HCT116 (cell line): ENCODE data around the gene RPS10. TPM values are rescaled to one million over a fixed set of nuclear protein-coding genes. Genes with fewer than 3 reads are reported as not detected.
"Not testable (repeated sequence)": the region's sequence is repeated elsewhere in the genome, so short reads cannot be mapped to it uniquely, and the experiment has no call there.

Experiments used
- ATAC-seq: fragments of 200-7000 bp; cut with Tn5 transposase; 2 replicates; pipeline ENCODE4 v1.9.1; 2020; ENCODE audit warnings: mild to moderate bottlenecking, moderate library complexity
- BruUV-seq: library from RNA; stranded (reverse); fragments of 400-500 nt; replicated peaks from 2 replicates; lab custom pipeline; 2021; lab: Mats Ljungman, UMichigan
- CTCF ChIA-PET: fragments of 300-600 bp; sonication (Branson Sonifier 250); formaldehyde crosslinking; loops from one replicate; lab custom pipeline; 2021; ENCODE audit warnings: antibody characterized with exemption; lab: Charles Lee
- POLR2A ChIA-PET: fragments of 300-600, 350-600 bp; sonication (Branson Sonifier 250); formaldehyde crosslinking; loops from one replicate; lab custom pipeline; 2021; ENCODE audit warnings: antibody characterized with exemption; lab: Charles Lee
- RAD21 ChIA-PET, 2 experiments: fragments of 300-600 bp; sonication (Branson Sonifier 250); formaldehyde crosslinking; loops; one replicate each; lab custom pipeline; 2023; ENCODE audit warnings: low total read pairs in 2 of 2; ENCODE audit not compliant: uncharacterized antibody in 2 of 2, unreplicated experiment in 2 of 2, low non-redundant PET in 1 of 2; lab: Charles Lee
- DNase-seq: peaks from one replicate; pipeline ENCODE4 v3.0.0-alpha.2; 2010; ENCODE audit warnings: low read depth, low spot score
- H2AFZ ChIP-seq: fragments of 200-600 bp; shearing (Covaris generic), sonication (generic); 2 replicates; pipeline ENCODE4 v1.6.1; 2017; ENCODE audit warnings: low read depth, mixed run types, mixed read lengths, antibody characterized with exemption, low read length; ENCODE audit not compliant: poor library complexity, severe bottlenecking
- H3K27ac ChIP-seq: 2 replicates; pipeline ENCODE4 v1.5.1; 2012; ENCODE audit warnings: low read depth, low read length
- H3K27me3 ChIP-seq: fragments of 200-600 bp; sonication (generic); 2 replicates; pipeline ENCODE4 v1.6.1; 2016; ENCODE audit warnings: mixed run types, low read length, mixed read lengths; ENCODE audit not compliant: insufficient read depth
- H3K36me3 ChIP-seq, 2 experiments: fragments of 200-500 bp in 1 of 2; fragments of 200-600 bp in 1 of 2; sonication (Bioruptor generic) in 1 of 2; sonication (generic) in 1 of 2; 2 replicates each; pipeline versions ENCODE4 v1.5.1 to v1.6.1; 2014 to 2016; ENCODE audit warnings: low read length in 2 of 2, inconsistent platforms in 1 of 2, mixed read lengths in 1 of 2, mixed run types in 1 of 2; ENCODE audit not compliant: insufficient read depth in 2 of 2, control insufficient read depth in 1 of 2
- H3K4me1 ChIP-seq, 2 experiments: fragments of 200-600 bp in 1 of 2; sonication (generic) in 1 of 2; 2 replicates each; pipeline versions ENCODE4 v1.5.1 to v1.6.1; 2012 to 2017; ENCODE audit warnings: low read length in 2 of 2, inconsistent platforms in 1 of 2, mild to moderate bottlenecking in 1 of 2, mixed read lengths in 1 of 2, mixed run types in 1 of 2, moderate library complexity in 1 of 2; ENCODE audit not compliant: insufficient read depth in 2 of 2, control insufficient read depth in 1 of 2
- H3K4me2 ChIP-seq: fragments of 200-600 bp; sonication (generic); 2 replicates; pipeline ENCODE4 v1.6.1; 2017; ENCODE audit warnings: mixed run types, low read length, mixed read lengths
- H3K4me3 ChIP-seq, 2 experiments: fragments of 200-600 bp in 1 of 2; sonication (generic) in 1 of 2; replicated peaks in 1 of 2; 2 replicates each; pipeline ENCODE4 v1.5.1; 2011 to 2016; ENCODE audit warnings: low read length in 2 of 2, control low read depth in 1 of 2, low read depth in 1 of 2, mild to moderate bottlenecking in 1 of 2, mixed read lengths in 1 of 2, mixed run types in 1 of 2
- H3K79me2 ChIP-seq: fragments of 200-600 bp; sonication (generic); 2 replicates; pipeline ENCODE4 v1.6.1; 2017; ENCODE audit warnings: mild to moderate bottlenecking, mixed run types, low read length, moderate library complexity, mixed read lengths; ENCODE audit not compliant: insufficient read depth
- H3K9ac ChIP-seq: fragments of 200-600 bp; sonication (generic); 2 replicates; pipeline ENCODE4 v1.6.1; 2016; ENCODE audit warnings: low read length, mixed read lengths
- H3K9me2 ChIP-seq: fragments of 200-600 bp; sonication (generic), shearing (Covaris generic); 2 replicates; pipeline ENCODE4 v1.6.1; 2017; ENCODE audit warnings: mixed run types, mild to moderate bottlenecking, moderate library complexity; ENCODE audit not compliant: insufficient read depth
- H3K9me3 ChIP-seq, 2 experiments: fragments of 200-500 bp in 1 of 2; fragments of 200-600 bp in 1 of 2; sonication (Bioruptor generic) in 1 of 2; sonication (generic) in 1 of 2; 2 replicates each; pipeline ENCODE4 v1.6.1; 2014 to 2017; ENCODE audit warnings: low read length in 2 of 2, mixed read lengths in 2 of 2, inconsistent platforms in 1 of 2, low read depth in 1 of 2, mild to moderate bottlenecking in 1 of 2, mixed run types in 1 of 2, moderate library complexity in 1 of 2; ENCODE audit not compliant: control insufficient read depth in 1 of 2, insufficient read depth in 1 of 2
- H4K20me1 ChIP-seq: fragments of 200-600 bp; sonication (generic), shearing (Covaris generic); 2 replicates; pipeline ENCODE4 v1.6.1; 2017; ENCODE audit warnings: mixed run types, mild to moderate bottlenecking, moderate library complexity; ENCODE audit not compliant: insufficient read depth
- CBX3 ChIP-seq: IDR thresholded peaks from 2 replicates; pipeline ENCODE4 v1.6.1; 2012; ENCODE audit warnings: low read depth
- CEBPB ChIP-seq: IDR thresholded peaks from 2 replicates; pipeline ENCODE4 v1.6.1; 2012; ENCODE audit warnings: low read depth
- CTCF ChIP-seq, 3 experiments: fragments of 200-600 bp in 1 of 3; sonication (generic) in 1 of 3; IDR thresholded peaks in 2 of 3; conservative IDR thresholded peaks in 1 of 3; 2 replicates each; pipeline ENCODE4 v1.5.1; 2012 to 2017; ENCODE audit warnings: low read depth in 2 of 3, low read length in 2 of 3, antibody characterized with exemption in 1 of 3, borderline replicate concordance in 1 of 3, control low read depth in 1 of 3, mild to moderate bottlenecking in 1 of 3, mixed read lengths in 1 of 3, mixed run types in 1 of 3, moderate library complexity in 1 of 3; ENCODE audit not compliant: insufficient read depth in 1 of 3
- EGR1 ChIP-seq: IDR thresholded peaks from 2 replicates; pipeline ENCODE4 v1.6.1; 2012; ENCODE audit warnings: low read depth
- ELF1 ChIP-seq: IDR thresholded peaks from 2 replicates; pipeline ENCODE4 v1.6.1; 2012; ENCODE audit warnings: low read depth, borderline replicate concordance
- EZH2phosphoT487 ChIP-seq: fragments of 200-600 bp; IDR thresholded peaks from 2 replicates; pipeline ENCODE4 v1.6.1; 2018; ENCODE audit warnings: antibody characterized with exemption, borderline replicate concordance
- FOSL1 ChIP-seq: IDR thresholded peaks from 2 replicates; pipeline ENCODE4 v1.6.1; 2012; ENCODE audit warnings: low read depth
- JUND ChIP-seq: IDR thresholded peaks from 2 replicates; pipeline ENCODE4 v1.6.1; 2012
- POLR2A ChIP-seq: IDR thresholded peaks from 2 replicates; pipeline ENCODE4 v1.7.0; 2011; ENCODE audit warnings: borderline replicate concordance; ENCODE audit not compliant: insufficient read depth, insufficient read length; ENCODE audit errors: extremely low read depth
- POLR2AphosphoS5 ChIP-seq: IDR thresholded peaks from 2 replicates; pipeline ENCODE4 v1.6.1; 2011; ENCODE audit warnings: mild to moderate bottlenecking, low read depth, low read length, moderate library complexity
- RAD21 ChIP-seq: IDR thresholded peaks from 2 replicates; pipeline ENCODE4 v1.6.1; 2012; ENCODE audit warnings: low read depth, mild to moderate bottlenecking
- SIN3A ChIP-seq: IDR thresholded peaks from 2 replicates; pipeline ENCODE4 v1.6.1; 2012; ENCODE audit warnings: low read depth
- SP1 ChIP-seq: IDR thresholded peaks from 2 replicates; pipeline ENCODE4 v1.6.1; 2012; ENCODE audit warnings: low read depth
- SRF ChIP-seq: IDR thresholded peaks from 2 replicates; pipeline ENCODE4 v1.6.1; 2012; ENCODE audit warnings: low read depth
- TCF7L2 ChIP-seq: IDR thresholded peaks from 2 replicates; pipeline ENCODE4 v1.7.0; 2011; ENCODE audit warnings: borderline replicate concordance, inconsistent platforms; ENCODE audit not compliant: insufficient read depth, insufficient read length; ENCODE audit errors: extremely low read depth
- YY1 ChIP-seq: IDR thresholded peaks from 2 replicates; pipeline ENCODE4 v1.6.1; 2011; ENCODE audit warnings: low read length, low read depth, moderate library complexity, mild to moderate bottlenecking; ENCODE audit not compliant: insufficient replicate concordance; ENCODE audit errors: extremely low read depth
- ZFX ChIP-seq: fragments of 450-650 bp; IDR thresholded peaks from 2 replicates; pipeline ENCODE4 v1.6.1; 2017
- ZNF274 ChIP-seq: fragments of 200-500 bp; sonication (Bioruptor generic); IDR thresholded peaks from 2 replicates; pipeline ENCODE4 v1.6.1; 2014; ENCODE audit warnings: mild to moderate bottlenecking, low read depth, low read length, inconsistent platforms
- intact Hi-C: fragments of 100-400 bp; cut with micrococcal nuclease; formaldehyde crosslinking; loops from 2 replicates; pipeline ENCODE4 v1.10.0; 2022
- total RNA-seq: library from RNA; stranded (reverse); gene quantifications from one replicate; pipeline ENCODE4 v1.2.1, GENCODE V29; 2021; ENCODE audit not compliant: unreplicated experiment
- TF ChIP-seq, protein P1 (sequence below): IDR thresholded peaks from 2 replicates; pipeline ENCODE4 v1.6.1; 2012

Gene RPS10
- total RNA-seq, 1 experiment from 2014 or later: 1,863 TPM

- peaks cover 97% of the 10 kb centered on the region for H3K79me2 ChIP-seq
- H3K4me2 ChIP-seq: no peak overlapping the region
- DNase-seq (no peak), ATAC-seq (no peak)
- intact Hi-C loops: no loop called here
- POLR2A ChIA-PET: interaction anchor here (1.0 kb wide), 1 partner anchor 8 kb away, joined by 3 read pairs; no protein-coding TSS in a partner anchor
- no peak overlapping the region for H3K4me3 ChIP-seq
- no peaks in the 10 kb centered on the region for H3K36me3 ChIP-seq
- H3K4me1 ChIP-seq: peaks cover 0 to 9% of the 10 kb centered on the region in 2 experiments; a peak in 2 of 4 replicates
- H4K20me1 ChIP-seq: peaks cover 14% of the 10 kb centered on the region; the same call in 1 of the 2 replicates
- H3K9me3 ChIP-seq: no peaks in the 10 kb centered on the region
- H3K27ac ChIP-seq: no peak overlapping the region
- no peak for TF ChIP-seq RAD21
- no peak for TF ChIP-seq ZNF274
- no peak for TF ChIP-seq YY1
- TF ChIP-seq SRF: no peak
- TF ChIP-seq EGR1: no peak
- TF ChIP-seq POLR2A: no peak
- no peak for TF ChIP-seq JUND
- no peak for TF ChIP-seq EZH2phosphoT487
- no peak for TF ChIP-seq ZFX
- TF ChIP-seq, protein P1, sequence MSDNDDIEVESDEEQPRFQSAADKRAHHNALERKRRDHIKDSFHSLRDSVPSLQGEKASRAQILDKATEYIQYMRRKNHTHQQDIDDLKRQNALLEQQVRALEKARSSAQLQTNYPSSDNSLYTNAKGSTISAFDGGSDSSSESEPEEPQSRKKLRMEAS: no peak
- no peak for TF ChIP-seq TCF7L2
- no peak for TF ChIP-seq CBX3
- TF ChIP-seq ELF1: no peak
- no peak for TF ChIP-seq POLR2AphosphoS5
- TF ChIP-seq SP1: no peak
- no peak for TF ChIP-seq CTCF (IDR thresholded peaks at IDR 0.05 in 2 of 3, conservative IDR thresholded peaks at IDR 0.05 in 1 of 3; ENCODE audit: borderline replicate concordance in 1 of 3, insufficient read depth in 1 of 3, low read depth in 2 of 3, low read length in 2 of 3)
- TF ChIP-seq FOSL1: no peak
- TF ChIP-seq CEBPB: no peak
- no peak for TF ChIP-seq SIN3A
- no TSS peak for BruUV-seq
- H3K9ac ChIP-seq: no peak overlapping the region
- no peaks in the 10 kb centered on the region for H3K9me2 ChIP-seq
- CTCF ChIA-PET: no interaction called here
- RAD21 ChIA-PET: no interaction called here
- H3K27me3 ChIP-seq: no peaks in the 10 kb centered on the region
- H2AFZ ChIP-seq: no peak overlapping the region
Measured at GRCh38 chr6:34377984-34378383, 47.9 kb downstream of the RPS10 start.

GRCh38 chr6:34377571-34377970 is 48.3 kb downstream of the RPS10 start:
- H3K9ac ChIP-seq, H3K4me1 ChIP-seq, RAD21 ChIA-PET, DNase-seq, H3K36me3 ChIP-seq, H3K9me3 ChIP-seq, H2AFZ ChIP-seq, BruUV-seq, CTCF ChIA-PET, H3K4me2 ChIP-seq, intact Hi-C loops, ATAC-seq, H3K27me3 ChIP-seq, H3K27ac ChIP-seq, H3K4me3 ChIP-seq, H3K9me2 ChIP-seq: not testable (repeated sequence)
- POLR2A ChIA-PET: interaction anchor here (1.0 kb wide), 1 partner anchor 9 kb away, joined by 3 read pairs; no protein-coding TSS in a partner anchor
- Histone ChIP-seq H4K20me1 (peaks cover 14% of the 10 kb centered on the region; the same call in 1 of the 2 replicates), H3K79me2 (peaks cover 97% of the 10 kb centered on the region)
